G401 (cell line): Measurements from ENCODE around the gene KRT81. TPM values are rescaled to one million over a fixed set of nuclear protein-coding genes. Genes with fewer than 3 reads are reported as not detected.
"Not testable (repeated sequence)": the region's sequence is repeated elsewhere in the genome, so short reads cannot be mapped to it uniquely, and the experiment has no call there.

Source experiments
- DNase-seq: peaks from one replicate; pipeline ENCODE4 v3.0.0-alpha.2; 2015; ENCODE audit warnings: low spot score
- in situ Hi-C: cut with HindIII; loops from 2 replicates; pipeline ENCODE4 v1.10.0; 2016; ENCODE audit warnings: low sequenced_read_pairs, mixed read lengths
- total RNA-seq: library from RNA; depleted of rRNA; stranded (reverse); fragments of >200 nt; shearing (Covaris generic); gene quantifications from 2 replicates; pipeline ENCODE4 v1.2.3, GENCODE V29; 2014

KRT81 gene
- total RNA-seq, 1 experiment from 2014 or later = not detected

GRCh38 chr12:52319097-52319496 lies 27.8 kb upstream of the KRT81 start:
- DNase-seq = no peak

GRCh38 chr12:52318241-52318990 lies 27.1 kb upstream of the KRT81 start:
- in situ Hi-C loops = no loop called here
- no peak for DNase-seq

More at GRCh38 chr12:52319097-52319496, 27.8 kb upstream of the KRT81 start:
- in situ Hi-C loops = no loop called here

- DNase-seq = no peak
- in situ Hi-C loops = no loop called here
Measured at GRCh38 chr12:52317468-52318052, 26.2 kb upstream of the KRT81 start.

GRCh38 chr12:52316701-52317100 lies 25.4 kb upstream of the KRT81 start:
- DNase-seq = no peak
- in situ Hi-C loops = no loop called here

- in situ Hi-C loops = no loop called here
- no peak for DNase-seq
Measured at GRCh38 chr12:52316290-52316689, 25.0 kb upstream of the KRT81 start.

- DNase-seq = not testable (repeated sequence)
Measured at GRCh38 chr12:52315721-52316120, 24.4 kb upstream of the KRT81 start.

GRCh38 chr12:52314511-52314910 lies 23.2 kb upstream of the KRT81 start:
- no peak for DNase-seq
- in situ Hi-C loops = no loop called here

More at GRCh38 chr12:52315721-52316120, 24.4 kb upstream of the KRT81 start:
- in situ Hi-C loops = not testable (repeated sequence)

GRCh38 chr12:52313926-52314325 lies 22.6 kb upstream of the KRT81 start:
- in situ Hi-C loops = no loop called here
- DNase-seq = no peak

- DNase-seq = no peak
- in situ Hi-C loops = no loop called here
Measured at GRCh38 chr12:52313461-52313860, 22.1 kb upstream of the KRT81 start.

- no peak for DNase-seq
Measured at GRCh38 chr12:52312086-52312485, 20.8 kb upstream of the KRT81 start.

GRCh38 chr12:52311285-52311648 lies 19.9 kb upstream of the KRT81 start:
- no peak for DNase-seq
- in situ Hi-C loops = no loop called here

More at GRCh38 chr12:52312086-52312485, 20.8 kb upstream of the KRT81 start:
- in situ Hi-C loops = no loop called here

GRCh38 chr12:52310622-52311284 lies 19.4 kb upstream of the KRT81 start:
- in situ Hi-C loops = no loop called here
- no peak for DNase-seq

GRCh38 chr12:52308806-52309425 lies 17.6 kb upstream of the KRT81 start:
- in situ Hi-C loops = no loop called here
- DNase-seq = no peak

- peak; percentile 77 for DNase-seq
- in situ Hi-C loops = no loop called here
Measured at GRCh38 chr12:52307836-52308805, 16.8 kb upstream of the KRT81 start.

- DNase-seq = no peak
- in situ Hi-C loops = no loop called here
Measured at GRCh38 chr12:52306731-52307130, 15.4 kb upstream of the KRT81 start.

GRCh38 chr12:52305921-52306705 lies 14.8 kb upstream of the KRT81 start:
- in situ Hi-C loops = no loop called here
- DNase-seq = no peak

- DNase-seq, in situ Hi-C loops: not testable (repeated sequence)
Measured at GRCh38 chr12:52304941-52305411, 13.6 kb upstream of the KRT81 start.
